ENCODE data around the gene UBTD1. TPM values are rescaled to one million over a fixed set of nuclear protein-coding genes. Genes with fewer than 3 reads are reported as not detected.

Gene UBTD1
- polyA plus RNA-seq, 1 donor (not counting 4 experiments of a cell fraction or from before 2014, with no cell fraction given), result 12.0 TPM

DNA sequence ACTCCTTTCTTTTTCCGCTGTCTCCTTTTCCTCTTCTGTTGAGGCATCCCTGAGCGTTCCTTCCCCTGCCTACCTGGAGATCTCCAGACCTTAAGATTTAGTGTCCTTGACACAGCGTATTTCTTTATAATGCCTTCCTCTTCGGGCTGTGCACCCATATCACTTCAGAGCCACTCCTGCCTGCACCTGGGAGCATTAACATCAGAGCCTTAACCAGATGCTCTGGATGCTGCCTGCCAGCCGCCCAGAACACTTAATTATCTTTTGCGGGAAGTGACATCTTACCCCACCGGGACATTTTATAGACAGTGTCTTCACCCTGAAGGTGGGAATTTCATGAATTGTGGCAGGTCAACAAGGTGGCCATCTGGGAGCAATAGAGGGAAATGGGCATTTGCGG is 24.2 kb downstream of the UBTD1 start:
- Histone ChIP-seq H3K9me1 (ENCODE audit: control insufficient read depth, extremely low read depth, insufficient read depth, low read length) (no peaks in the 10 kb centered on the region), H4K20me1 (ENCODE audit: control insufficient read depth, extremely low read depth, insufficient read depth, low read length) (peaks cover 7% of the 10 kb centered on the region), H3K4me1 (ENCODE audit: control insufficient read depth, extremely low read depth, insufficient read depth, low read length) (peaks cover 16% of the 10 kb centered on the region), H2AFZ (ENCODE audit: control insufficient read depth, low read length) (no peak overlapping the region), H3K9me3 (ENCODE audit: control insufficient read depth, low read depth, low read length) (no peaks in the 10 kb centered on the region), H3K36me3 (ENCODE audit: control insufficient read depth in 2 of 2, extremely low read depth in 1 of 2, insufficient read depth in 2 of 2, low read length in 2 of 2) (no peaks in the 10 kb centered on the region), H3K9ac (ENCODE audit: control insufficient read depth, extremely low read depth, insufficient read depth, low read length) (no peak overlapping the region), H3K4me3 (ENCODE audit: control insufficient read depth in 2 of 3, extremely low read depth in 1 of 3, insufficient read depth in 2 of 3, low read depth in 1 of 3, low read length in 3 of 3) (no peak overlapping the region), H3K79me2 (ENCODE audit: control insufficient read depth, insufficient read depth, low read length) (peaks cover 57% of the 10 kb centered on the region), H3K27me3 (ENCODE audit: control insufficient read depth, extremely low read depth, insufficient read depth, low read length) (no peaks in the 10 kb centered on the region), H3K4me2 (ENCODE audit: control insufficient read depth, extremely low read depth, insufficient read depth, low read depth, low read length) (no peak overlapping the region), H3K27ac (ENCODE audit: control insufficient read depth, insufficient read depth, low read length) (no peak overlapping the region)
- TF ChIP-seq EZH2 (IDR thresholded peaks at IDR 0.05; ENCODE audit: low read length), result no peak
- no peak for TF ChIP-seq CTCF (optimal IDR thresholded peaks at IDR 0.05 in 1 of 3, IDR thresholded peaks at IDR 0.05 in 1 of 3, conservative IDR thresholded peaks at IDR 0.05 in 1 of 3; ENCODE audit: extremely low read depth in 1 of 3, insufficient read depth in 2 of 3, low read length in 3 of 3)
- DNase-seq (ENCODE audit: low read depth, low spot score) (no peak), FAIRE-seq (no peak)
- dilution Hi-C loops (cut with MboI; ENCODE audit: extremely low pct_ligation_motif_present, low sequenced_read_pairs), result no loop called here

GRCh38 chr10:97525086-97525485 is 26.4 kb downstream of the UBTD1 start:
- DNase-seq (ENCODE audit: low read depth, low spot score), result no peak

More at GRCh38 chr10:97525086-97525485, 26.4 kb downstream of the UBTD1 start:
- H3K9ac ChIP-seq (ENCODE audit: control insufficient read depth, extremely low read depth, insufficient read depth, low read length), result no peak overlapping the region
- peaks cover 0 to 2% of the 10 kb centered on the region in 2 experiments for H3K36me3 ChIP-seq (ENCODE audit: control insufficient read depth in 2 of 2, extremely low read depth in 1 of 2, insufficient read depth in 2 of 2, low read length in 2 of 2)
- peaks cover 46% of the 10 kb centered on the region for H3K79me2 ChIP-seq (ENCODE audit: control insufficient read depth, insufficient read depth, low read length)
- H3K9me1 ChIP-seq (ENCODE audit: control insufficient read depth, extremely low read depth, insufficient read depth, low read length), result no peaks in the 10 kb centered on the region
- no peaks in the 10 kb centered on the region for H3K27me3 ChIP-seq (ENCODE audit: control insufficient read depth, extremely low read depth, insufficient read depth, low read length)
- no peak overlapping the region for H2AFZ ChIP-seq (ENCODE audit: control insufficient read depth, low read length)
- H3K27ac ChIP-seq (ENCODE audit: control insufficient read depth, insufficient read depth, low read length), result no peak overlapping the region
- no peak overlapping the region for H3K4me3 ChIP-seq (ENCODE audit: control insufficient read depth in 2 of 3, extremely low read depth in 1 of 3, insufficient read depth in 2 of 3, low read depth in 1 of 3, low read length in 3 of 3)
- no peak for FAIRE-seq
- dilution Hi-C loops (cut with MboI; ENCODE audit: extremely low pct_ligation_motif_present, low sequenced_read_pairs), result no loop called here
- TF ChIP-seq EZH2 (IDR thresholded peaks at IDR 0.05; ENCODE audit: low read length), result no peak
- TF ChIP-seq CTCF (optimal IDR thresholded peaks at IDR 0.05 in 1 of 3, IDR thresholded peaks at IDR 0.05 in 1 of 3, conservative IDR thresholded peaks at IDR 0.05 in 1 of 3; ENCODE audit: extremely low read depth in 1 of 3, insufficient read depth in 2 of 3, low read length in 3 of 3), result no peak
- no peak overlapping the region for H3K4me2 ChIP-seq (ENCODE audit: control insufficient read depth, extremely low read depth, insufficient read depth, low read depth, low read length)
- no peaks in the 10 kb centered on the region for H3K4me1 ChIP-seq (ENCODE audit: control insufficient read depth, extremely low read depth, insufficient read depth, low read length)
- H3K9me3 ChIP-seq (ENCODE audit: control insufficient read depth, low read depth, low read length), result no peaks in the 10 kb centered on the region
- H4K20me1 ChIP-seq (ENCODE audit: control insufficient read depth, extremely low read depth, insufficient read depth, low read length), result peaks cover 7% of the 10 kb centered on the region

Data from keratinocyte (primary cell).